Neutrophil (primary cell): ENCODE measurements around the gene SHISA9.

Experiments used
- H3K27ac ChIP-seq: fragments of 200-600 bp; sonication (generic); 2 replicates; pipeline ENCODE4 v1.5.1; 2016; ENCODE audit warnings: mild to moderate bottlenecking, moderate library complexity
- H3K27me3 ChIP-seq: fragments of 200-600 bp; sonication (generic); 2 replicates; pipeline ENCODE4 v1.6.0; 2016; ENCODE audit warnings: mild to moderate bottlenecking
- H3K36me3 ChIP-seq: fragments of 200-600 bp; sonication (generic); 2 replicates; pipeline ENCODE4 v1.5.1; 2017
- H3K4me1 ChIP-seq, 2 experiments: fragments of 200-600 bp in 1 of 2; sonication (generic) in 1 of 2; 1 replicate in 1 of 2; 2 replicates in 1 of 2; pipeline versions ENCODE4 v1.5.1 to v1.6.1; 2013 to 2016; ENCODE audit warnings: low read depth in 1 of 2, low read length in 1 of 2, mild to moderate bottlenecking in 1 of 2, moderate library complexity in 1 of 2; ENCODE audit not compliant: control insufficient read depth in 1 of 2, insufficient read depth in 1 of 2
- H3K4me3 ChIP-seq, 2 experiments: fragments of 200-600 bp in 1 of 2; sonication (generic) in 1 of 2; 1 replicate in 1 of 2; 2 replicates in 1 of 2; pipeline ENCODE4 v1.5.1; 2013 to 2016; ENCODE audit warnings: low read depth in 1 of 2, low read length in 1 of 2, mild to moderate bottlenecking in 1 of 2, moderate library complexity in 1 of 2
- H3K9me3 ChIP-seq: fragments of 200-600 bp; sonication (generic); 2 replicates; pipeline ENCODE4 v1.5.1; 2016
- CTCF ChIP-seq: fragments of 200-600 bp; sonication (generic); IDR thresholded peaks from 2 replicates; pipeline ENCODE4 v1.5.1; 2016; ENCODE audit warnings: antibody characterized with exemption

SHISA9 gene

GRCh38 chr16:12891836-12892235, 9.6 kb upstream of the SHISA9 start:
- Histone ChIP-seq H3K27ac (no peak overlapping the region), H3K9me3 (no peaks in the 10 kb centered on the region), H3K27me3 (peaks cover 23% of the 10 kb centered on the region), H3K4me1 (no peaks in the 10 kb centered on the region), H3K4me3 (no peak overlapping the region), H3K36me3 (no peaks in the 10 kb centered on the region)
- TF ChIP-seq CTCF: no peak

GRCh38 chr16:12893050-12893750, 8.2 kb upstream of the SHISA9 start:
- no peak for TF ChIP-seq CTCF
- no peak overlapping the region for H3K4me3 ChIP-seq

GRCh38 chr16:12896562-12896961, 4.8 kb upstream of the SHISA9 start:
- Histone ChIP-seq H3K36me3 (no peaks in the 10 kb centered on the region), H3K4me3 (no peak overlapping the region), H3K27me3 (peaks cover 65% of the 10 kb centered on the region), H3K9me3 (no peaks in the 10 kb centered on the region), H3K27ac (no peak overlapping the region), H3K4me1 (no peaks in the 10 kb centered on the region)
- no peak for TF ChIP-seq CTCF

More at GRCh38 chr16:12893050-12893750, 8.2 kb upstream of the SHISA9 start:
- Histone ChIP-seq H3K9me3 (no peaks in the 10 kb centered on the region), H3K27me3 (peaks cover 37% of the 10 kb centered on the region), H3K27ac (no peak overlapping the region), H3K4me1 (no peaks in the 10 kb centered on the region), H3K36me3 (no peaks in the 10 kb centered on the region)

DNA sequence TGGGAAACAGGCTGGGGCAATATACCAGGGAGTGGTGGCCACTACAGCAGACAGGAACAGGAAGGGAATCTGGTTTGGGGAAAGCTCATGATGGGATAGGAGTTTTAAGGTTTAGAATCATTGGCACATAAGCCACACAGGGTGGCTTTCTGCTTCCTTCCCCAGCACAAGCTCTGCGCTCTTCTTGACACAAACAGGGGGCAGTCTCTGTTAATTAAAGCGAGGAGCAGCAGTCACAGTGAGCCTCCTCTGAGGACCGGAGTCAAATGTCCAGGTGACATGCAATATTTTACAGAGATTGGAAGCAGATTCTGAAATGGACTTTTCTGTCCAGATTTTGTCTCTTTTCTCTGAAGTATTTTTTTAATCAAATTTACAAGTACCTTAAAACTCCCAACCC, 2.8 kb upstream of the SHISA9 start:
- H3K4me3 ChIP-seq: no peak overlapping the region
- H3K9me3 ChIP-seq: no peaks in the 10 kb centered on the region
- TF ChIP-seq CTCF: no peak
- no peaks in the 10 kb centered on the region for H3K36me3 ChIP-seq
- peaks cover 82% of the 10 kb centered on the region for H3K27me3 ChIP-seq
- no peak overlapping the region for H3K27ac ChIP-seq
- H3K4me1 ChIP-seq: no peaks in the 10 kb centered on the region

GRCh38 chr16:12899529-12900143, 1.8 kb upstream of the SHISA9 start:
- H3K9me3 ChIP-seq: no peaks in the 10 kb centered on the region
- H3K4me1 ChIP-seq: no peaks in the 10 kb centered on the region
- no peaks in the 10 kb centered on the region for H3K36me3 ChIP-seq
- no peak overlapping the region for H3K27ac ChIP-seq
- TF ChIP-seq CTCF: no peak
- H3K4me3 ChIP-seq: no peak overlapping the region
- peaks cover 91% of the 10 kb centered on the region for H3K27me3 ChIP-seq
